Measurements from ENCODE around the gene CERK.

GRCh38 chr22:46635756-46636155, 102.3 kb downstream of the CERK start:
- TF ChIP-seq CTCF (CRISPR knock-in tag; IDR thresholded peaks at IDR 0.05) (peak; percentile 48; the same call in 1 of the 2 replicates), CEBPB (IDR thresholded peaks at IDR 0.05; ENCODE audit: borderline replicate concordance, low read depth, low read length) (no peak), ZNF138 (CRISPR knock-in tag; IDR thresholded peaks at IDR 0.05; ENCODE audit: low read depth) (no peak), RBFOX2 (IDR thresholded peaks at IDR 0.05; ENCODE audit: low read depth, low read length) (no peak), SRF (IDR thresholded peaks at IDR 0.05; ENCODE audit: low read depth, low read length) (no peak), ZFYVE20 (CRISPR knock-in tag; IDR thresholded peaks at IDR 0.05; ENCODE audit: borderline replicate concordance, low read depth) (no peak), THRA (CRISPR knock-in tag; IDR thresholded peaks at IDR 0.05; ENCODE audit: borderline replicate concordance) (no peak), FIP1L1 (IDR thresholded peaks at IDR 0.05; ENCODE audit: borderline replicate concordance, insufficient read depth, low read depth, low read length) (no peak)

All from HepG2 (cell line).